ENCODE data around the gene HJURP.

HJURP gene

GRCh38 chr2:233829193-233830110, 24.9 kb downstream of the HJURP start:
- no peak for DNase-seq

GRCh38 chr2:233828546-233829192, 25.7 kb downstream of the HJURP start:
- DNase-seq = no peak

DNA sequence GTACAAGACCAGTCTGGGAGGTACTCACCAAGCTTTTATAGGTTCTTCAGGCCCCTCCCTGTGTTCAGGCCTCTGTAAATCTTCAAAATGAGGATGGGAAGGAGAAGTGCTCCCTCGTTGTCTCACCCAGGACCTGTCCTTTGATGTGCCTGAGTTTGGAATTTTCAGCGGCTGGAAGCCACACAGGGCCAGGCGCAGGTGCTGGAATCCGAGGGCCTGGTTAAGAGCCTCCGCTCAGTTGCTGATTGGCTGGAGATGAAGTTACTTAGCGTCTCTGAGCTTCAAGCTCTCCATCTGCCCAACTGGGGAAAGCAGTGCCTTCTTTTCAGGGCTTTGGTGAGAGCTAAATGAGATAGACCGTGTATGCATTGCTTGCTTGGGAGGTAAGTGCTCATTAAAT, 30.0 kb downstream of the HJURP start:
- DNase-seq = no peak

DNA sequence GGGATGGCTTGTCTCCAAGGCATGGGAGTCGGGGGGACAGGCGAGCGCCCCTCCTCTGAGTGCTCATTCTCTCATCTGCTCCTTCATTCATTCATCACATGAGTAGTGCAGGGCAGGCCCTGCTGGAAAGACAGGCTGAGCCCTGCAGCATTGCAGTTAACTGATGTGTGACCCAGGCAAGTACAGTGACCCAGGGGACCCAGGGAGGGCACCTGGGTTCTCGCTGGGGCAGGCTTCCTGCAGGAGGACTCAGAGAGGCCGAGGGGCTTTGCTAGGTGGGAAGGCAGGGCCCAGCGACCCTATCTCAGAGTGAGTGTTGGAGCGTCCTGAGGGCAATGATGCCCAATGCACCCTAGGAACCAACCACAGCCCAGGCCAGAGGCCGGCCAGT, 30.6 kb downstream of the HJURP start:
- no peak for DNase-seq

DNA sequence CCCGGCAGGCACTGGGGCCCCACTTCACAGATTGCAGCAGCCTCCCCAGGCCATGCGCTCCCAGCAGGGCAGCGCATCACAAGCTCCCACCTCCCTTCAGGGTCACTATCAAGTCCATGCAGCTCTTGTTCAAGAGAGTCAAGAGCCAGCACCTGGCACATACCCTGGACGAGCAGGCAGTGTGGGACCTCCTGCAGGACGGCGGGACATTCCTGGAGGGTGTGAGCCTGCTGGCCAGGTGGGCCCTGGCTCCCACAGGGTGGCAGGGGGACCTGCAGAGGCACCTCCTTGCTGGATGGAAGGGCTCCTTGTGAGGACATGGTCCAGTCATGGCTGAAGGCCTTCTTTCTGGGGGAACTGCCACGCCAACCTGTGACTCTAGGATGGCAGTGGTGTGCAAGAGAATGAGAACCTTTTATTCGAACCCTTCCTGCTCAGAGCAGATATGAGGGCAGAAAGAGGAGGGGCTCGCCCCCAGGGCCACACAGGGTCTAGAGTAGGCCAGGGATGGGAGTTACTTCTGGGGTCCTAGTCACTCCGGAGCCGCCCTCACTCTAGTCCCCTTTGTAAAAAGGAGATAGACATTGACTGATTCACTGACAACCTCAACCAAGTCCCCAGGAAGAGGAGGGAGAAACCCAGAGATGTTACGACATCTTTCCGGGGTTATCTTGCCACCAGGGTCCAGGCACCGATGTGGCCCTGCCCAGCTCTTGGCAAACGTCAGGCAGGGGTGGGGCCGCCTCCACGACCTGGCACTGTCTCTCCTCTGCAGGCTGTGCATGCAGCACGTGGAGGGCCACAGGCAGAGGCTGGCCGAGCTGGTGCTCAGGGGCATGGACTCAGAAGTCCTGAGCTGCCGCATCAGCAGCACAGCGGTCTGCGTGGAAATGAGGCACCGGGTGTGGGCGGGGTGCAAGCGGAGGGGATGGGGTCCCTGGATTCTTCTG, 31.3 kb downstream of the HJURP start:
- no peak for DNase-seq

DNA sequence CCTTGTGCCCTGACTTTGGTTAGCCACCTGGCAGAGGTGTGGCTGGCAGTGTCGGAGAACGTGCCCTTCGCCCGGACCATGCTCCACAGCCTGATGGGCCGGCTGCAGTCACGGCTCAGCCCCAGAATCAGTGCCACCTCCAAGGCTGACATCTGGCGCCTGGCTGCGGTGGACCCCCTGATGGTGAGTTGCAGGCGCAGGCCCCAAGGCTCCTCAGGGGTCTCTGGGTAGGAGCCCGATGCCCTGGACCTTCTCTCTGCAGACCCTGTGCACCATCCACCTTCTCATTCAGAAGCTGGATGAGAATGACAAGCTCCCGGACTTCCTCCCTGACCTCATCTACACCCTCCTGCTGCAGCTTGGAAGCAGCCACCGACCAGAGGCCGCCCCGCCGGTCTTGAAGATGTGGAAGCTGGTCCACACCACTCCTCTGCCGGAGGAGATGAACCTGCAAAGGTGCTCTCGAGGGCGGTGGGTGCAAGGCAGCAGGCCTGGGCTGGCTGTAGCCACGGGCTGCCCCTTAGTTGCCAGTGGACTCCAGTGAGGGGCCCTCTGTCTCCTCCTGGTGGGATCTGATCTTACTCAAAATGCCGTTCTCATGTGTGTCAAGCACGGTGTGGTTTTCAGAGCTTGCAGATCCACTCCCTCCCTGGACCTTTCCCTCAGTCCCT, 32.1 kb downstream of the HJURP start:
- DNase-seq = no peak

DNA sequence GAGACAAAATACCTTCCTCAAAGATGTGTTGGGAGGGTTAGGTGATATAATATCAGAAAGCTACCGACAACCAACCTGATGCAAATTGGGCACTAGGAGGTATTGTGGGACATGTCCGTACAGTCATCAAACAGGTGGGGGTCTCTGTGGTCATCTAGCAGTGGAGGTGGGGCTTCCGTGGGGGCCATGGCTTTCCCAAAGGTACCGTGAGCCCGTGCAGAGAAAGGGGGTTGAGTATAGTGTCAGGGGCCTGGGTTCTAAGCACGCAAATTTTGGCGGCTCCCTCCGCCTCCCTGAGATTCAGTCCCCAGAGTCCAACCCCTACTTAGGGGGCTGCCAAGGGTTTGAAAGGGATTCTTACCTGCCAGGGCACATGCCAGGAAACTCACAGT, 32.6 kb downstream of the HJURP start:
- DNase-seq = no peak

- no peak for DNase-seq
Measured at GRCh38 chr2:233821196-233821595, 33.1 kb downstream of the HJURP start.

GRCh38 chr2:233820774-233821105, 33.6 kb downstream of the HJURP start:
- no peak for DNase-seq

DNA sequence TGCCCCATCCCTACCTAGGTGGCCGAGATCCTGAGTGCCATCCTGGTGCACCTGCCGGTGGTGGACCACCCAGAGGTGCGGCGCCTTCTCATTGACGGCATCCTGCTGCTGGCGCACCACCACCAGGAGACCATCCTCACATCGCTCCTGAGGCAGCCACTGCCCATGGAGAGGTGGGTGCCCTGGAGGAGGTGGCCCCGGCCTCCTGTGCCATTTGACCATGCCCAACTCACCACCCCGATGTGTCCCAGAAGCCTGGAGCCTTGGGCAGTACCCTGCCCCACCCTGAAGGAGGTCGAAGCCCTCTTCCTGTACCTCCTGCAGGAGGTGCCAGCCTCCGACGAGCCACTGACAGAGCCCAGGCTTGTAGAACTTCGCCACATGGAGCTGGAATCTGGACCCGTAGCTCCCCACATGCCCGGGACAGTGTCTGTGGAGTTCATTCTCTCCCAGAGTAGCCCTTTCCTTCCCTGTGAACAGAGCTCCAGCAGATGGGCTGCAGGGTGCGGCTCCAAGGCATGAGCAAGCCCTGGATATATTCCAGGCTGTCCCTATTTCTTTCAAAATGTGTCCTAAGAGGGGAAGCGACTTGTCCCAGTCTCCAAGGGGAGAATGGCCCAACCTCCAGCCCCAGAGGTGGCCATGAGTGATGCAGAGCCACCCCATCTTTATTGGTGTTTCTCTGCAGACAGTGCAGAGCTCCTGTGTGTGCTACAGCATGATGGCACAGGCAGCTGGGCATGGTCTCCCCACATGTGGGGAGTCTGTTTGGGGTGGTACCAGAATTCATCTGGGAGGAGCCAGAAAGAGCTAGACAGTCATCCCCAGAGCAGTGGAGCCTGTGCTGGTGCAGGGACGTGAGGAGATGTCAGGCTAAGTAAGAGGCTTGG, 34.2 kb downstream of the HJURP start:
- no peak for DNase-seq

GRCh38 chr2:233818639-233819621, 35.4 kb downstream of the HJURP start:
- no peak for DNase-seq

DNA sequence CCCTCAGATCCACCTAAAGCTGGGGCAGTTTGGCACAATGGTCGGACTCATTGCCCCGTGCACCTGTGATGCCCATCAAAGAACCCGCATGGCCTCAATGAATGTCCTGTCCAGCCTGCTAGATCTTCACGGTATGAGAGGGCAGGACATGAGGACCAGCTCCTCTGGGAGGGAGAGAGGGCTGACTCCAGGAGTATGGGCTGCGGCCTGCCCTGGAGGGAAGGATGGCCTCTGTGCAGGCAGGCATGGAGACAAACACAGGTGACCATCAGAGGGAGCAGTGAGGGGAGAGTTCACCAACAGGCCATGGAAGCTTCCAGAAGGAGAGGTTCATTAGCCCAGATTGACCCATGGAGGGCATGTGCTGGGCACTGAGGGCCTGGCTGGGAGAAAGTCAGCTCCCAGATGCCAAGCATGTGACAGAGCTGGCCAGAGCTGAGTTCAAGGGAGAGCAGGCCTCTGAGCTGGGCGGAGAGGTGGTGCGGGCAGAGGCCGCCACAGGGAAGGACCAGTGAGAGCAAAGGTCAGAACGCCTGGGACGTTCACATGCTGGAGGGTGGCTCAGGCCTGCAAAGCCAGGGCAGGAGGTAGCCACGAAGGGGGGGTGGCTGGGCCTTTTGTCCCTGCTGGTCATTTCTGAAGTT, 36.2 kb downstream of the HJURP start:
- no peak for DNase-seq

DNA sequence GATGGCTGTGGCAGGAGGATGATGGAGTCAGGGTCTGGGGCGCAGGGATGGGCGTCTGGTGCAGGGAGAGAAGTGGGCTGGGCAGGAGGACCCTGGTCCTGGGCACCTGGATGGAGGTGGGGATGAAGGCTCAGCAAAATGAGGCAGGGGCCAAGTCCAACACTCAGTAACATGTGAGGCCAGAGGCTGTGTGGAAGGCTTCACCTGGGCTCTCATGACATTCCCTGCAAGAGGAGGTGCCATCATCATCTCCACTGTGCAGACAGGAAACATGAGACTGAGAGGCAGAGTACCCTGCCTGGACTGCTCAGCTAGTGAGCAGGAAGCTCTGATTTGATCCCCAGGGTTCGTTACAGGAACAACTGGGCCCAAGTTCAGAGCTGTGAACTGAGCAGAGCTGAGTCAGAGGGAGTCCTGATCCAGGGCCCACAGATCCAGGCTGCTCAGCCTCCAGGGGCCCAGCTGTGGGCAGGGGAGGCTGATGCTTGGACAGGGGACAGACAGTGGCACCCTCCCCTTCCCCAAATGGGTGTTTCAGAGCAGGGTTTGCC, 36.9 kb downstream of the HJURP start:
- no peak for DNase-seq

DNA sequence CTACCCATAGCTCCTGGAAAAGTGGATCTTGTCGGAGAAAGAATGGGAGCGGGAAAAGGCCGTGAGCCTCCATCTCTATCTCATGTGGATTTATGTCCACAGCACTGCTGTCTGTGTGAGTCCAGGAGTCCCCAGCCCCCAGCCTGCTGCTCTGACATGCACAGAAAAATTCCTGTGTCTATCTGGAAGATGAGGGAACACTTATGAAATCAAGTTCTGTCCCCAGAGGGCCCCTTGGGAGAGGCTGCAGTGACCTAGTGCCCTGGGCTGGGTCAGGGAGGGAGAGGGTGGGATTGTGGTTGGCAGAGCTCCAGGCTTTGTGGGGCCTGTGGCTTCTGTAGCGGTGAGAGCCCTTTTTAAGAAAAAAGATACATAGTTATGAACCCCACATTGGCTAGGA, 37.6 kb downstream of the HJURP start:
- no peak for DNase-seq

DNA sequence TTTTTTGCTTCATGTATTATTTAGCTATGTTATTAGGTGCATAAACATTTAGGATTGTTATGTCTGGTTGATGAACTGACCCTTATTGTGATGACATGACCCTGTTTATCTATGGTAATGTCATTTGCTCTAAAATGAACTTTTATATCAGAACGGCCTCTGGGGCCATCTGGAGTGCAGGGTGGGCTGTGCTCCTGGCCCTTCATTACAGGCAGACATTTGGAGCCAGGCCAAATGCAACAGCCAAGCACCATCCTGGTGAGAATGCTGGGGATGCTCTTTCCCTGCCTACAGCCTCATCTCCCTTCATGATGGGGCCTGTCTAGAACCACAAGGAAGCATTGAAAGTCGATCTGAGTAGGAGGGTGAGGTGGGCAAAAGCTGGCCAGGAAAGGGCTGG, 38.0 kb downstream of the HJURP start:
- no peak for DNase-seq

DNA sequence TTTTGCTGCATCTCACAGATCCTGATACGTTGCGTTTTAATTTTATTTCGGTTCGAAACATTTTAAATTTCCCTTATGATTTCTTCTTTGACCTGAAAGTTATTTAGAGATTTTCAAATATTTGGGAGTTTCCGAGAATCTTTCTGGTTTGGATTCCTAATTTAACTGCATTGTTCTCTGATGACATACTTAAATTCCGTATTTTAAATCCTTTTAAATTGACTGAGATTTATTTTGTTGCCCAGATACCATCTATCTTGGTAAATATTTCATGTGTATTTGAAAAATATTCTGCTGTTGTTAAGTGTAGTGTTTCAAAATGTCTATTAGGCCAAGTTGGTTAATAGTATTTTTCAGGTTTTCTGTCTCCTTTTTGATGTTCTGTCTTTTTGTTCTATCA, 38.5 kb downstream of the HJURP start:
- no peak for DNase-seq

- no peak for DNase-seq
Measured at GRCh38 chr2:233814056-233814835, 40.1 kb downstream of the HJURP start.

DNA sequence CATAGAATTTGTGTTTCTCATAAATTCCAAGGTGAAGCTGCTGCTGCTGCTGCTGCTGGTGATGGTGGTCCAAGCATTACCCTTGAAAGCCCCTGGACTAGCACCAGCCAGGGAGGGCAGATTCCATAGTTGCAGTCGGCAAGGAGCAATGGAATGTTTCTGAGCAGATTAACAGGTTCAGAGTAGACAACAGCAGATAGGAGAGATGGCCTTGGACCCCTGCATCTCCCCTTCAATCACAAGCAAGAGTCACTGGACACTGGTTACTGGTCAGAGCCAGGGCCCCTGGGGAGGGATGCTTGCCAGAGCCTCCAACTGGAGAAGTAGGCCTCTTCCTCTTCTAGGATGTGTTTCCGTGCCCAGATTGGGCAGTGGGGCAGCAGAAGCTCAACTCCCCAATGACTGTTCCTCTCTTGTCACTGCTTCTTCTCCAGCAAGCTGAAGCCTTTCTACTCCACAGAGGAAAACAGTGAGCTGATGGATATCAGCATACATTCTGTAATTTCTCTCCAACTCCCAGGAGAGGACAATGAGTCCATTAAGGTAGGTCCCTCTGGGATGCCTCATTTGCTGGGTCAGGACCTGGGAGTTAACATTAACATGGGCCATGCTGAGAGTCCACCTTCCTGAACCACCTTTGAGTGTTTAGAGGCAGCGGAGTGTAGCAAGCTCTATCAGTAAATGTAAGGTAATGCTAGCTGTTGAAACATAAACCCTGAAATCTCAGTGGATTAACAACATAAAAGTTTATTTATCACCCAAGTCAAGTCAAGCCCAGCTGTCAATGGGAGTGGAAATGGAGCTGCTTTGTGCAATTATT, 40.9 kb downstream of the HJURP start:
- DNase-seq = no peak
